Measurements from ENCODE around the gene ACSM2A. TPM values are rescaled to one million over a fixed set of nuclear protein-coding genes. Genes with fewer than 3 reads are reported as not detected.
"Not testable (repeated sequence)": the region's sequence is repeated elsewhere in the genome, so short reads cannot be mapped to it uniquely, and the experiment has no call there.

The ACSM2A gene
- total RNA-seq, 1 donor from 2014 or later, result not detected

GRCh38 chr16:20430948-20431347, 20.4 kb upstream of the ACSM2A start:
- DNase-seq (ENCODE audit: low spot score), result no peak
- Mint-ChIP-seq H3K27me3 (ENCODE audit: low read depth) (no peaks in the 10 kb centered on the region), H3K4me1 (ENCODE audit: low read depth) (peaks cover 29% of the 10 kb centered on the region), H3K36me3 (ENCODE audit: low read depth) (no peaks in the 10 kb centered on the region), H3K27ac (ENCODE audit: unreplicated experiment) (no peak overlapping the region), H3K4me3 (ENCODE audit: unreplicated experiment) (no peak overlapping the region), H3K9me3 (ENCODE audit: low read depth) (peaks cover 2% of the 10 kb centered on the region)
- no peak for TF ChIP-seq CTCF (IDR thresholded peaks at IDR 0.05)

- Mint-ChIP-seq H3K27ac (ENCODE audit: unreplicated experiment) (peak overlapping the region; percentile 96), H3K4me1 (ENCODE audit: low read depth) (peaks cover 59% of the 10 kb centered on the region)
- not testable (repeated sequence) for DNase-seq (ENCODE audit: low spot score); H3K4me3 Mint-ChIP-seq (ENCODE audit: unreplicated experiment); H3K27me3 Mint-ChIP-seq (ENCODE audit: low read depth); H3K36me3 Mint-ChIP-seq (ENCODE audit: low read depth); H3K9me3 Mint-ChIP-seq (ENCODE audit: low read depth)
These were observed 12.4 kb upstream of the ACSM2A start for GRCh38 chr16:20438950-20439349.

GRCh38 chr16:20439820-20440231, 11.5 kb upstream of the ACSM2A start:
- H3K9me3 Mint-ChIP-seq (ENCODE audit: low read depth); H3K27me3 Mint-ChIP-seq (ENCODE audit: low read depth); H3K4me3 Mint-ChIP-seq (ENCODE audit: unreplicated experiment); H3K36me3 Mint-ChIP-seq (ENCODE audit: low read depth); DNase-seq (ENCODE audit: low spot score): not testable (repeated sequence)
- Mint-ChIP-seq H3K27ac (ENCODE audit: unreplicated experiment) (peak overlapping the region; percentile 96), H3K4me1 (ENCODE audit: low read depth) (peaks cover 59% of the 10 kb centered on the region)

- H3K27me3 Mint-ChIP-seq (ENCODE audit: low read depth); H3K9me3 Mint-ChIP-seq (ENCODE audit: low read depth); DNase-seq (ENCODE audit: low spot score); H3K36me3 Mint-ChIP-seq (ENCODE audit: low read depth): not testable (repeated sequence)
- H3K4me1 Mint-ChIP-seq (ENCODE audit: low read depth), result peaks cover 55% of the 10 kb centered on the region
- peak overlapping the region; percentile 96 for H3K27ac Mint-ChIP-seq (ENCODE audit: unreplicated experiment)
- peak overlapping the region; percentile 22 for H3K4me3 Mint-ChIP-seq (ENCODE audit: unreplicated experiment)
These were observed 10.6 kb upstream of the ACSM2A start for GRCh38 chr16:20440731-20441130.

- peaks cover 52% of the 10 kb centered on the region for H3K4me1 Mint-ChIP-seq (ENCODE audit: low read depth)
- no peak for TF ChIP-seq CTCF (IDR thresholded peaks at IDR 0.05)
- H3K27me3 Mint-ChIP-seq (ENCODE audit: low read depth), result no peaks in the 10 kb centered on the region
- no peak for DNase-seq (ENCODE audit: low spot score)
- no peaks in the 10 kb centered on the region for H3K36me3 Mint-ChIP-seq (ENCODE audit: low read depth)
- peak overlapping the region; percentile 96 for H3K27ac Mint-ChIP-seq (ENCODE audit: unreplicated experiment)
- H3K9me3 Mint-ChIP-seq (ENCODE audit: low read depth), result no peaks in the 10 kb centered on the region
- H3K4me3 Mint-ChIP-seq (ENCODE audit: unreplicated experiment), result peak overlapping the region; percentile 37
These were observed 10.1 kb upstream of the ACSM2A start for GRCh38 chr16:20441191-20441590.

GRCh38 chr16:20441859-20442258, 9.5 kb upstream of the ACSM2A start:
- peaks cover 49% of the 10 kb centered on the region for H3K4me1 Mint-ChIP-seq (ENCODE audit: low read depth)
- not testable (repeated sequence) for H3K4me3 Mint-ChIP-seq (ENCODE audit: unreplicated experiment); H3K36me3 Mint-ChIP-seq (ENCODE audit: low read depth); H3K27me3 Mint-ChIP-seq (ENCODE audit: low read depth); DNase-seq (ENCODE audit: low spot score); H3K9me3 Mint-ChIP-seq (ENCODE audit: low read depth)
- H3K27ac Mint-ChIP-seq (ENCODE audit: unreplicated experiment), result peak overlapping the region; percentile 37

- not testable (repeated sequence) for H3K36me3 Mint-ChIP-seq (ENCODE audit: low read depth); H3K4me1 Mint-ChIP-seq (ENCODE audit: low read depth); H3K9me3 Mint-ChIP-seq (ENCODE audit: low read depth); H3K27me3 Mint-ChIP-seq (ENCODE audit: low read depth); H3K27ac Mint-ChIP-seq (ENCODE audit: unreplicated experiment); H3K4me3 Mint-ChIP-seq (ENCODE audit: unreplicated experiment); DNase-seq (ENCODE audit: low spot score)
These were observed 4.5 kb upstream of the ACSM2A start for GRCh38 chr16:20446652-20447393.

- H3K27ac Mint-ChIP-seq (ENCODE audit: unreplicated experiment), result not testable (repeated sequence)
These were observed 2.3 kb downstream of the ACSM2A start for GRCh38 chr16:20453633-20454032.

GRCh38 chr16:20459227-20459626, 7.9 kb downstream of the ACSM2A start:
- not testable (repeated sequence) for H3K27me3 Mint-ChIP-seq (ENCODE audit: low read depth); H3K27ac Mint-ChIP-seq (ENCODE audit: unreplicated experiment); H3K36me3 Mint-ChIP-seq (ENCODE audit: low read depth)

More at GRCh38 chr16:20453633-20454032, 2.3 kb downstream of the ACSM2A start:
- not testable (repeated sequence) for H3K9me3 Mint-ChIP-seq (ENCODE audit: low read depth); H3K4me1 Mint-ChIP-seq (ENCODE audit: low read depth); H3K4me3 Mint-ChIP-seq (ENCODE audit: unreplicated experiment); H3K36me3 Mint-ChIP-seq (ENCODE audit: low read depth); DNase-seq (ENCODE audit: low spot score); H3K27me3 Mint-ChIP-seq (ENCODE audit: low read depth)

GRCh38 chr16:20460313-20460712, 9.0 kb downstream of the ACSM2A start:
- H3K4me1 Mint-ChIP-seq (ENCODE audit: low read depth); H3K27ac Mint-ChIP-seq (ENCODE audit: unreplicated experiment); H3K36me3 Mint-ChIP-seq (ENCODE audit: low read depth); DNase-seq (ENCODE audit: low spot score); H3K4me3 Mint-ChIP-seq (ENCODE audit: unreplicated experiment); H3K27me3 Mint-ChIP-seq (ENCODE audit: low read depth): not testable (repeated sequence)
- peaks cover 14% of the 10 kb centered on the region for H3K9me3 Mint-ChIP-seq (ENCODE audit: low read depth)

More at GRCh38 chr16:20459227-20459626, 7.9 kb downstream of the ACSM2A start:
- not testable (repeated sequence) for H3K4me3 Mint-ChIP-seq (ENCODE audit: unreplicated experiment); H3K4me1 Mint-ChIP-seq (ENCODE audit: low read depth); DNase-seq (ENCODE audit: low spot score)
- peaks cover 15% of the 10 kb centered on the region for H3K9me3 Mint-ChIP-seq (ENCODE audit: low read depth)

- not testable (repeated sequence) for DNase-seq (ENCODE audit: low spot score); H3K27ac Mint-ChIP-seq (ENCODE audit: unreplicated experiment); H3K36me3 Mint-ChIP-seq (ENCODE audit: low read depth); H3K4me3 Mint-ChIP-seq (ENCODE audit: unreplicated experiment); H3K27me3 Mint-ChIP-seq (ENCODE audit: low read depth); H3K4me1 Mint-ChIP-seq (ENCODE audit: low read depth)
- peaks cover 10% of the 10 kb centered on the region for H3K9me3 Mint-ChIP-seq (ENCODE audit: low read depth)
These were observed 17.6 kb downstream of the ACSM2A start for GRCh38 chr16:20468954-20469353.
